H9 (cell line): Measurements from ENCODE around the gene IL9. TPM values are rescaled to one million over a fixed set of nuclear protein-coding genes. Genes with fewer than 3 reads are reported as not detected.

Experiments
- DNase-seq: peaks from one replicate; pipeline ENCODE4 v3.0.0-alpha.2; 2017
- H2AFZ ChIP-seq: one replicate; pipeline ENCODE4 v1.6.1; 2013; ENCODE audit warnings: mild to moderate bottlenecking, low read length, control low read depth, moderate library complexity
- H2AK5ac ChIP-seq: 2 replicates; pipeline ENCODE4 v1.6.1; 2013; ENCODE audit warnings: low read length, control low read depth, mixed read lengths; ENCODE audit not compliant: insufficient read length
- H2BK120ac ChIP-seq: one replicate; pipeline ENCODE4 v1.6.1; 2013; ENCODE audit warnings: low read depth, mild to moderate bottlenecking, low read length, control low read depth, inconsistent platforms; ENCODE audit not compliant: poor library complexity, severe bottlenecking
- H2BK12ac ChIP-seq: 2 replicates; pipeline ENCODE4 v1.6.1; 2013; ENCODE audit warnings: low read length, control low read depth, mixed read lengths, low read depth; ENCODE audit not compliant: insufficient read length
- H2BK15ac ChIP-seq: 2 replicates; pipeline ENCODE4 v1.6.1; 2013; ENCODE audit warnings: low read depth, low read length, control low read depth
- H2BK20ac ChIP-seq: one replicate; pipeline ENCODE4 v1.6.1; 2013; ENCODE audit warnings: low read depth, mild to moderate bottlenecking, low read length, control low read depth, inconsistent platforms; ENCODE audit not compliant: poor library complexity, severe bottlenecking
- H2BK5ac ChIP-seq: 2 replicates; pipeline ENCODE4 v1.6.1; 2013; ENCODE audit warnings: low read length, control low read depth, mixed read lengths; ENCODE audit not compliant: insufficient read length
- H3K14ac ChIP-seq: 2 replicates; pipeline ENCODE4 v1.6.1; 2013; ENCODE audit warnings: low read length, control low read depth; ENCODE audit not compliant: insufficient read depth
- H3K18ac ChIP-seq: 2 replicates; pipeline ENCODE4 v1.6.1; 2013; ENCODE audit warnings: low read depth, mild to moderate bottlenecking, mixed read lengths, low read length, control low read depth; ENCODE audit not compliant: insufficient read length
- H3K23ac ChIP-seq: 2 replicates; pipeline ENCODE4 v1.6.1; 2013; ENCODE audit warnings: low read length, control low read depth, mixed read lengths, low read depth; ENCODE audit not compliant: insufficient read length
- H3K23me2 ChIP-seq: 2 replicates; pipeline ENCODE4 v1.6.1; 2013; ENCODE audit warnings: low read depth, mild to moderate bottlenecking, mixed read lengths, low read length, control low read depth; ENCODE audit not compliant: insufficient read length, poor library complexity, severe bottlenecking
- H3K27ac ChIP-seq: 2 replicates; pipeline ENCODE4 v1.5.1; 2013; ENCODE audit warnings: low read length, control low read depth, mixed read lengths, low read depth; ENCODE audit not compliant: insufficient read length
- H3K27me3 ChIP-seq: 2 replicates; pipeline ENCODE4 v1.6.1; 2013; ENCODE audit warnings: low read length, control low read depth, inconsistent platforms; ENCODE audit not compliant: insufficient read depth
- H3K4ac ChIP-seq: 2 replicates; pipeline ENCODE4 v1.6.1; 2013; ENCODE audit warnings: low read depth, mild to moderate bottlenecking, control low read depth, inconsistent platforms, low read length, moderate library complexity
- H3K4me1 ChIP-seq: 2 replicates; pipeline ENCODE4 v1.6.1; 2013; ENCODE audit warnings: low read length, control low read depth, inconsistent platforms; ENCODE audit not compliant: insufficient read depth
- H3K4me2 ChIP-seq: 2 replicates; pipeline ENCODE4 v1.6.1; 2013; ENCODE audit warnings: low read length, control low read depth, mixed read lengths; ENCODE audit not compliant: insufficient read length, insufficient read depth
- H3K56ac ChIP-seq: 2 replicates; pipeline ENCODE4 v1.6.1; 2013; ENCODE audit warnings: low read depth, mild to moderate bottlenecking, mixed read lengths, low read length, control low read depth; ENCODE audit not compliant: insufficient read length
- H3K79me1 ChIP-seq: 2 replicates; pipeline ENCODE4 v1.6.1; 2013; ENCODE audit warnings: low read depth, mild to moderate bottlenecking, moderate library complexity, low read length, control low read depth, inconsistent platforms; ENCODE audit not compliant: insufficient read depth, poor library complexity, severe bottlenecking
- H3K79me2 ChIP-seq: 2 replicates; pipeline ENCODE4 v1.6.1; 2013; ENCODE audit warnings: low read length, control low read depth, inconsistent platforms; ENCODE audit not compliant: insufficient read depth
- H3K9ac ChIP-seq: 2 replicates; pipeline ENCODE4 v1.6.1; 2013; ENCODE audit warnings: low read length, control low read depth, mixed read lengths; ENCODE audit not compliant: insufficient read length; ENCODE audit errors: extremely low read depth
- H3K9me3 ChIP-seq: one replicate; pipeline ENCODE4 v1.6.1; 2013; ENCODE audit warnings: low read depth, low read length, inconsistent platforms; ENCODE audit not compliant: control insufficient read depth
- H3T11ph ChIP-seq: one replicate; pipeline ENCODE4 v1.6.1; 2013; ENCODE audit warnings: mild to moderate bottlenecking, low read length, control low read depth, inconsistent platforms
- H4K20me1 ChIP-seq: one replicate; pipeline ENCODE4 v1.6.1; 2013; ENCODE audit not compliant: control insufficient read depth, insufficient read length, insufficient read depth
- H4K5ac ChIP-seq: 2 replicates; pipeline ENCODE4 v1.6.1; 2013; ENCODE audit warnings: low read depth, mild to moderate bottlenecking, mixed read lengths, low read length, control low read depth; ENCODE audit not compliant: insufficient read length
- H4K8ac ChIP-seq: replicated peaks from 2 replicates; pipeline ENCODE4 v1.6.1; 2013; ENCODE audit warnings: low read length, control low read depth, mixed read lengths, low read depth; ENCODE audit not compliant: insufficient read length
- H4K91ac ChIP-seq: 2 replicates; pipeline ENCODE4 v1.6.1; 2013; ENCODE audit warnings: low read depth, mild to moderate bottlenecking, moderate library complexity, mixed read lengths, low read length, control low read depth; ENCODE audit not compliant: insufficient read length
- H3K27ac Mint-ChIP-seq, 3 experiments: 2 replicates in 2 of 3; 3 replicates in 1 of 3; pipeline ENCODE4 v1.8.0; 2020 to 2021; ENCODE audit warnings: mixed read lengths in 3 of 3, mild to moderate bottlenecking in 1 of 3, moderate library complexity in 1 of 3
- H3K27me3 Mint-ChIP-seq: 2 replicates; pipeline ENCODE4 v1.8.0; 2021; ENCODE audit warnings: low read depth, mild to moderate bottlenecking, moderate library complexity, mixed read lengths
- H3K36me3 Mint-ChIP-seq, 3 experiments: 2 replicates in 2 of 3; 3 replicates in 1 of 3; pipeline ENCODE4 v1.8.0; 2020 to 2021; ENCODE audit warnings: low read depth in 3 of 3, mixed read lengths in 3 of 3; ENCODE audit not compliant: insufficient read depth in 1 of 3
- H3K4me1 Mint-ChIP-seq, 2 experiments: 2 replicates each; pipeline ENCODE4 v1.8.0; 2020; ENCODE audit warnings: mixed read lengths in 2 of 2
- H3K4me3 Mint-ChIP-seq, 2 experiments: 2 replicates in 1 of 2; 3 replicates in 1 of 2; pipeline ENCODE4 v1.8.0; 2020 to 2021; ENCODE audit warnings: mild to moderate bottlenecking in 2 of 2, mixed read lengths in 2 of 2, moderate library complexity in 1 of 2
- H3K9me3 Mint-ChIP-seq, 2 experiments: 2 replicates in 1 of 2; 3 replicates in 1 of 2; pipeline ENCODE4 v1.8.0; 2020; ENCODE audit warnings: mild to moderate bottlenecking in 2 of 2, mixed read lengths in 2 of 2, moderate library complexity in 1 of 2
- WGBS: extraction: QIAGEN DNeasy Blood & Tissue Kit; methylation state at CpG from one replicate; pipeline ENCODE4 v1.1.7; 2013; ENCODE audit warnings: missing lambda C conversion rate, low lambda C conversion rate, mixed read lengths; ENCODE audit not compliant: insufficient read length; ENCODE audit errors: extremely low coverage; 5-methylcytosine and 5-hydroxymethylcytosine counted together
- total RNA-seq: library from RNA; stranded (reverse); gene quantifications from 2 replicates; pipeline ENCODE4 v1.2.1, GENCODE V29; 2021
- TF ChIP-seq, protein P1 (sequence below): fragments of 200-600 bp; sonication (generic); conservative IDR thresholded peaks from 3 replicates; pipeline ENCODE4 v1.8.0; 2021; ENCODE audit warnings: antibody characterized with exemption, mild to moderate bottlenecking

IL9 gene
- total RNA-seq, 1 experiment from 2014 or later, result not detected

- no peak for DNase-seq
- peaks cover 56% of the 10 kb centered on the region for H3K27me3 Mint-ChIP-seq
- no peak overlapping the region for H3K23ac ChIP-seq
- no peaks in the 10 kb centered on the region for H3K36me3 Mint-ChIP-seq
- H2BK120ac ChIP-seq, result no peak overlapping the region
- no peak overlapping the region for H2AK5ac ChIP-seq
- H3K27ac ChIP-seq, result no peak overlapping the region
- H4K91ac ChIP-seq, result no peak overlapping the region
- no peaks in the 10 kb centered on the region for H3K23me2 ChIP-seq
- no peaks in the 10 kb centered on the region for H3K79me1 ChIP-seq
- no peak overlapping the region for H3K9ac ChIP-seq
- no peak overlapping the region for H3K4ac ChIP-seq
- H4K20me1 ChIP-seq, result no peaks in the 10 kb centered on the region
- H4K5ac ChIP-seq, result no peak overlapping the region
- no peak overlapping the region for H2BK20ac ChIP-seq
- no peak overlapping the region for H4K8ac ChIP-seq
- no peak overlapping the region for H2BK5ac ChIP-seq
- H3K14ac ChIP-seq, result no peak overlapping the region
- H3K4me3 Mint-ChIP-seq, result no peak overlapping the region
- no peak overlapping the region for H3K18ac ChIP-seq
- no peak overlapping the region for H3K56ac ChIP-seq
- H3K27me3 ChIP-seq, result no peaks in the 10 kb centered on the region
- H3K4me2 ChIP-seq, result no peak overlapping the region
- no peak overlapping the region for H2AFZ ChIP-seq
- H3K4me1 ChIP-seq, result no peaks in the 10 kb centered on the region
- H2BK12ac ChIP-seq, result no peak overlapping the region
- no peaks in the 10 kb centered on the region for H3K9me3 Mint-ChIP-seq
- no peaks in the 10 kb centered on the region for H3K79me2 ChIP-seq
- H3K9me3 ChIP-seq, result no peaks in the 10 kb centered on the region
- TF ChIP-seq, protein P1, sequence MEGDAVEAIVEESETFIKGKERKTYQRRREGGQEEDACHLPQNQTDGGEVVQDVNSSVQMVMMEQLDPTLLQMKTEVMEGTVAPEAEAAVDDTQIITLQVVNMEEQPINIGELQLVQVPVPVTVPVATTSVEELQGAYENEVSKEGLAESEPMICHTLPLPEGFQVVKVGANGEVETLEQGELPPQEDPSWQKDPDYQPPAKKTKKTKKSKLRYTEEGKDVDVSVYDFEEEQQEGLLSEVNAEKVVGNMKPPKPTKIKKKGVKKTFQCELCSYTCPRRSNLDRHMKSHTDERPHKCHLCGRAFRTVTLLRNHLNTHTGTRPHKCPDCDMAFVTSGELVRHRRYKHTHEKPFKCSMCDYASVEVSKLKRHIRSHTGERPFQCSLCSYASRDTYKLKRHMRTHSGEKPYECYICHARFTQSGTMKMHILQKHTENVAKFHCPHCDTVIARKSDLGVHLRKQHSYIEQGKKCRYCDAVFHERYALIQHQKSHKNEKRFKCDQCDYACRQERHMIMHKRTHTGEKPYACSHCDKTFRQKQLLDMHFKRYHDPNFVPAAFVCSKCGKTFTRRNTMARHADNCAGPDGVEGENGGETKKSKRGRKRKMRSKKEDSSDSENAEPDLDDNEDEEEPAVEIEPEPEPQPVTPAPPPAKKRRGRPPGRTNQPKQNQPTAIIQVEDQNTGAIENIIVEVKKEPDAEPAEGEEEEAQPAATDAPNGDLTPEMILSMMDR, result no peak
- H3K4me1 Mint-ChIP-seq, result no peaks in the 10 kb centered on the region
- no peak overlapping the region for H3K27ac Mint-ChIP-seq
- no peak overlapping the region for H3T11ph ChIP-seq
- H2BK15ac ChIP-seq, result no peak overlapping the region
- no CpG with 5 or more reads among the region's 1 CpG for WGBS
Observed at GRCh38 chr5:135905144-135905543, 9.5 kb upstream of the IL9 start.
